ENCODE data around the gene TAF4B. TPM values are rescaled to one million over a fixed set of nuclear protein-coding genes. Genes with fewer than 3 reads are reported as not detected.

The TAF4B gene
- total and polyA plus RNA-seq, 10 donors = 6.4 to 23.8 (median 10.1) TPM

DNA sequence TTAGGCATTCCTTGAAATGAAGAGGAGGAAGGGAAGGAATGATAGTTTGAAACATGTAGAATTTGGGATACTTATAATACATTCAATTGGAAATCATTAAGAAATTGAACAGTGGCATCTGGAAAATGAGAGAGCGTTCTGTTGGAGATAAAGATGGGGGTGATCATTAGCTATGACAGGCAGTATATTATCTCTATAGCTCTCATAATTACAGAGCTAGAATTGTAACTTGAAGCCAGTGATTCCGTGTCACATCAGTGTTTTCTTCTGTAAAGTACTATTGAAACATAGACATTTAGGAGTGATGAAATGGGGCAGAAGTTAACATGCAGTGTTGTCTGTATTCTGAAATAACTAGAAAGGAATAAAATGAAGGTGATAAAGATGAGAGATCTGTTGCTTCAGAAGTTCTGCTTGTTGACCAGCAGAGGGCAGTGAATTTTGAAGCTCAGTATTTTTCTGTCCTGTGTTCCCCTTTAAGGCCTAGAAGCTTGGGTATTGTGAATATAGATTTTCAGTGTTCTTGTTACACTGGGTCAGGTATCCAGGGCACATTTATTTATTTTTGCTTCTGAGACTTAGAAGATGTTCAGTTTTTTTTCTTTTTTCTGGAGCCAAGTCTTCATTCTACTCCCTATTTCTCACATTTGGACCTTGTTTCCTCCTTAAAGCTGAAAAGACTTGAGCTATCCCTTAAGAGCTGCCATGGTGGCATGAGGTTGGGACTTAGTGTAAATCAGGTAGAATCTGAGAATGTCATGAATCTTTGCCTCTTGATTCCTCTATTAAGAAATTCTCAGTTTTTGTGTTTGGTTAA, 157.4 kb downstream of the TAF4B start:
- no peaks in the 10 kb centered on the region for H3K9me3 ChIP-seq
- 40 to 55% (median 44%) methylated on average over 2 of the region's 2 CpGs for WGBS, 5 donors
- no peak for DNase-seq
- H3K27me3 ChIP-seq (replicated peaks in 1 of 7) = no peaks in the 10 kb centered on the region
- H3K27ac ChIP-seq = no peak overlapping the region
- peaks cover 0 to 10% (median 0%) of the 10 kb centered on the region in 6 donors for H3K4me1 ChIP-seq
- TF ChIP-seq CTCF (IDR thresholded peaks at IDR 0.05 in 8 of 11, conservative IDR thresholded peaks at IDR 0.05 in 3 of 11) (peak; percentile 18 to 81 (median 67)), POLR2A (IDR thresholded peaks at IDR 0.05) (no peak)
- intact Hi-C loops (cut with DNase I; ENCODE audit: low total_unique reads) = loop anchor here (10.0 kb wide), 1 partner anchor 261 kb away; no protein-coding TSS in a partner anchor
- H3K36me3 ChIP-seq = peaks cover 0 to 2% (median 0%) of the 10 kb centered on the region in 6 donors
- no peak overlapping the region for H3K4me3 ChIP-seq

- H3K9me3 ChIP-seq = no peaks in the 10 kb centered on the region
- H3K27ac ChIP-seq = peak overlapping the region in 5 of 8 donors; percentile 37 to 55 (median 44)
- peaks cover 0 to 16% (median 7%) of the 10 kb centered on the region in 6 donors for H3K36me3 ChIP-seq
- TF ChIP-seq POLR2AphosphoS5 (IDR thresholded peaks at IDR 0.05) (peak in 1 of 3 donors; percentile 42), CTCF (IDR thresholded peaks at IDR 0.05 in 8 of 11, conservative IDR thresholded peaks at IDR 0.05 in 3 of 11) (no peak)
- H3K4me3 ChIP-seq = no peak overlapping the region
- H3K4me1 ChIP-seq = peaks cover 0 to 10% (median 0%) of the 10 kb centered on the region in 6 donors
- DNase-seq = no peak
- H3K27me3 ChIP-seq (replicated peaks in 1 of 7) = no peaks in the 10 kb centered on the region
- intact Hi-C loops (cut with DNase I; ENCODE audit: low total_unique reads) = loop anchor here (10.0 kb wide), 1 partner anchor 259 kb away; no protein-coding TSS in a partner anchor
Measured at GRCh38 chr18:26386002-26386401, 159.8 kb downstream of the TAF4B start.

DNA sequence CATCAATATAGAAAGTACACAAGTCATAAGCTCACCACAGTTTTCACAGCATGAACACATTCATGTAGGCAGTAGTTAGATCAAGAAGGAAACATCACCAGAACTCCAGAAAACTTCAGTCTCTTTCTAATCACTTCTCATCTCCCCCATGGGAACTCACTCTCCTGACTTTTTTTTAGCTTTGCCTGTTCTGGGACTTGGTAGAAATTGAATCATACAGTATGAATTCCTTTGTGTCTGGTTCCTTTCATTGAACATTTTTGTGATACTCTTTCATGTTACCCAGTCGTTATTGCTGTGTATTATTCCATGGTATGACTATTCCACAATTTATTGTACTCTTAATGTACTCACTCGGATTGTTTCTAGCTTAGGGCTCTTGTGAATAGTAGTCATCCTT, 160.2 kb downstream of the TAF4B start:
- WGBS, 5 donors = 79 to 88% (median 79%) methylated on average over 2 of the region's 2 CpGs
- H3K27me3 ChIP-seq (replicated peaks in 1 of 7) = no peaks in the 10 kb centered on the region
- intact Hi-C loops (cut with DNase I; ENCODE audit: low total_unique reads) = loop anchor here (10.0 kb wide), 1 partner anchor 258 kb away; no protein-coding TSS in a partner anchor
- peaks cover 0 to 18% (median 7%) of the 10 kb centered on the region in 6 donors for H3K36me3 ChIP-seq
- H3K9me3 ChIP-seq = no peaks in the 10 kb centered on the region
- TF ChIP-seq POLR2AphosphoS5 (IDR thresholded peaks at IDR 0.05) (no peak), CTCF (IDR thresholded peaks at IDR 0.05 in 8 of 11, conservative IDR thresholded peaks at IDR 0.05 in 3 of 11) (no peak), POLR2A (IDR thresholded peaks at IDR 0.05) (no peak)
- H3K4me3 ChIP-seq = no peak overlapping the region
- no peak for DNase-seq
- H3K27ac ChIP-seq = peak overlapping the region in 4 of 8 donors; percentile 21 to 55 (median 44)
- peaks cover 0 to 10% (median 0%) of the 10 kb centered on the region in 6 donors for H3K4me1 ChIP-seq

GRCh38 chr18:26394047-26394654, 167.9 kb downstream of the TAF4B start:
- no peaks in the 10 kb centered on the region for H3K27me3 ChIP-seq (replicated peaks in 1 of 7)
- no peaks in the 10 kb centered on the region for H3K9me3 ChIP-seq
- H3K4me1 ChIP-seq = no peaks in the 10 kb centered on the region
- H3K4me3 ChIP-seq = no peak overlapping the region
- TF ChIP-seq POLR2A (IDR thresholded peaks at IDR 0.05) = no peak
- no peak for TF ChIP-seq CTCF (IDR thresholded peaks at IDR 0.05 in 8 of 11, conservative IDR thresholded peaks at IDR 0.05 in 3 of 11)
- TF ChIP-seq POLR2AphosphoS5 (IDR thresholded peaks at IDR 0.05) = no peak
- H3K36me3 ChIP-seq = peaks cover 0 to 18% (median 7%) of the 10 kb centered on the region in 6 donors
- intact Hi-C loops (cut with DNase I; ENCODE audit: low total_unique reads) = no loop called here
- 82 to 91% (median 84%) methylated on average over 5 of the region's 5 CpGs for whole genome bisulfite sequencing, 5 donors
- no peak for DNase-seq
- no peak overlapping the region for H3K27ac ChIP-seq
